ENCODE data around the gene SLX4. TPM values are rescaled to one million over a fixed set of nuclear protein-coding genes. Genes with fewer than 3 reads are reported as not detected.

SLX4 gene
- total RNA-seq, 1 experiment from 2014 or later: 7.0 TPM

- ChIA-PET POLR2A (no interaction called here), RAD21 (ENCODE audit: low non-redundant PET in 1 of 2, low total read pairs in 2 of 2, uncharacterized antibody in 2 of 2, unreplicated experiment in 2 of 2) (no interaction called here)
- no peak overlapping the region for H3K27ac ChIP-seq (ENCODE audit: low read depth, low read length)
These were observed 47.1 kb downstream of the SLX4 start for GRCh38 chr16:3564130-3564888.

More at GRCh38 chr16:3564130-3564888, 47.1 kb downstream of the SLX4 start:
- BruUV-seq (replicated peaks): no TSS peak
- intact Hi-C loops (cut with micrococcal nuclease): no loop called here
- CTCF ChIA-PET: no interaction called here
- TF ChIP-seq RAD21 (IDR thresholded peaks at IDR 0.05; ENCODE audit: low read depth) (no peak), ELF1 (IDR thresholded peaks at IDR 0.05; ENCODE audit: borderline replicate concordance, low read depth) (no peak), SIN3A (IDR thresholded peaks at IDR 0.05; ENCODE audit: low read depth) (no peak), MAX (IDR thresholded peaks at IDR 0.05) (no peak), POLR2AphosphoS5 (IDR thresholded peaks at IDR 0.05; ENCODE audit: low read depth, low read length) (no peak), JUND (IDR thresholded peaks at IDR 0.05) (no peak), ATF3 (IDR thresholded peaks at IDR 0.05) (no peak), REST (IDR thresholded peaks at IDR 0.05; ENCODE audit: low read depth) (no peak), EGR1 (IDR thresholded peaks at IDR 0.05; ENCODE audit: low read depth) (no peak), EZH2phosphoT487 (IDR thresholded peaks at IDR 0.05; ENCODE audit: borderline replicate concordance) (no peak), YY1 (IDR thresholded peaks at IDR 0.05; ENCODE audit: extremely low read depth, insufficient replicate concordance, low read depth, low read length) (no peak), CEBPB (IDR thresholded peaks at IDR 0.05; ENCODE audit: low read depth) (no peak), EZH2 (IDR thresholded peaks at IDR 0.05) (no peak), TCF7L2 (IDR thresholded peaks at IDR 0.05; ENCODE audit: borderline replicate concordance, extremely low read depth, insufficient read depth, insufficient read length) (no peak), ZFX (IDR thresholded peaks at IDR 0.05) (no peak)
- TF ChIP-seq, protein P1, sequence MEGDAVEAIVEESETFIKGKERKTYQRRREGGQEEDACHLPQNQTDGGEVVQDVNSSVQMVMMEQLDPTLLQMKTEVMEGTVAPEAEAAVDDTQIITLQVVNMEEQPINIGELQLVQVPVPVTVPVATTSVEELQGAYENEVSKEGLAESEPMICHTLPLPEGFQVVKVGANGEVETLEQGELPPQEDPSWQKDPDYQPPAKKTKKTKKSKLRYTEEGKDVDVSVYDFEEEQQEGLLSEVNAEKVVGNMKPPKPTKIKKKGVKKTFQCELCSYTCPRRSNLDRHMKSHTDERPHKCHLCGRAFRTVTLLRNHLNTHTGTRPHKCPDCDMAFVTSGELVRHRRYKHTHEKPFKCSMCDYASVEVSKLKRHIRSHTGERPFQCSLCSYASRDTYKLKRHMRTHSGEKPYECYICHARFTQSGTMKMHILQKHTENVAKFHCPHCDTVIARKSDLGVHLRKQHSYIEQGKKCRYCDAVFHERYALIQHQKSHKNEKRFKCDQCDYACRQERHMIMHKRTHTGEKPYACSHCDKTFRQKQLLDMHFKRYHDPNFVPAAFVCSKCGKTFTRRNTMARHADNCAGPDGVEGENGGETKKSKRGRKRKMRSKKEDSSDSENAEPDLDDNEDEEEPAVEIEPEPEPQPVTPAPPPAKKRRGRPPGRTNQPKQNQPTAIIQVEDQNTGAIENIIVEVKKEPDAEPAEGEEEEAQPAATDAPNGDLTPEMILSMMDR (IDR thresholded peaks at IDR 0.05 in 2 of 3, conservative IDR thresholded peaks at IDR 0.05 in 1 of 3; ENCODE audit: borderline replicate concordance in 1 of 3, insufficient read depth in 1 of 3, low read depth in 2 of 3, low read length in 2 of 3): no peak
- TF ChIP-seq, protein P2, sequence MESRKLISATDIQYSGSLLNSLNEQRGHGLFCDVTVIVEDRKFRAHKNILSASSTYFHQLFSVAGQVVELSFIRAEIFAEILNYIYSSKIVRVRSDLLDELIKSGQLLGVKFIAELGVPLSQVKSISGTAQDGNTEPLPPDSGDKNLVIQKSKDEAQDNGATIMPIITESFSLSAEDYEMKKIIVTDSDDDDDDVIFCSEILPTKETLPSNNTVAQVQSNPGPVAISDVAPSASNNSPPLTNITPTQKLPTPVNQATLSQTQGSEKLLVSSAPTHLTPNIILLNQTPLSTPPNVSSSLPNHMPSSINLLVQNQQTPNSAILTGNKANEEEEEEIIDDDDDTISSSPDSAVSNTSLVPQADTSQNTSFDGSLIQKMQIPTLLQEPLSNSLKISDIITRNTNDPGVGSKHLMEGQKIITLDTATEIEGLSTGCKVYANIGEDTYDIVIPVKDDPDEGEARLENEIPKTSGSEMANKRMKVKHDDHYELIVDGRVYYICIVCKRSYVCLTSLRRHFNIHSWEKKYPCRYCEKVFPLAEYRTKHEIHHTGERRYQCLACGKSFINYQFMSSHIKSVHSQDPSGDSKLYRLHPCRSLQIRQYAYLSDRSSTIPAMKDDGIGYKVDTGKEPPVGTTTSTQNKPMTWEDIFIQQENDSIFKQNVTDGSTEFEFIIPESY (IDR thresholded peaks at IDR 0.05; ENCODE audit: extremely low read depth, insufficient replicate concordance, low read length): no peak
- Histone ChIP-seq H2AFZ (ENCODE audit: low read depth, low read length, poor library complexity, severe bottlenecking) (no peak overlapping the region), H3K36me3 (ENCODE audit: control insufficient read depth in 1 of 2, insufficient read depth in 2 of 2, low read length in 2 of 2) (no peaks in the 10 kb centered on the region), H3K9me3 (ENCODE audit: control insufficient read depth in 1 of 2, insufficient read depth in 1 of 2, low read depth in 1 of 2, low read length in 2 of 2) (no peaks in the 10 kb centered on the region), H3K4me3 (replicated peaks in 1 of 2; ENCODE audit: low read depth in 1 of 2, low read length in 2 of 2) (no peak overlapping the region), H3K27me3 (ENCODE audit: insufficient read depth, low read length) (no peaks in the 10 kb centered on the region), H4K20me1 (ENCODE audit: insufficient read depth) (no peaks in the 10 kb centered on the region), H3K79me2 (ENCODE audit: insufficient read depth, low read length) (no peaks in the 10 kb centered on the region), H3K4me2 (ENCODE audit: low read length) (no peak overlapping the region), H3K9me2 (ENCODE audit: insufficient read depth) (no peaks in the 10 kb centered on the region), H3K4me1 (ENCODE audit: control insufficient read depth in 1 of 2, insufficient read depth in 2 of 2, low read length in 2 of 2) (no peaks in the 10 kb centered on the region), H3K9ac (ENCODE audit: low read length) (no peak overlapping the region)
- DNase-seq (ENCODE audit: low read depth, low spot score) (no peak), ATAC-seq (no peak)
